GM12865 (cell line): ENCODE results near the gene GSC2.

Experiments
- DNase-seq: peaks from one replicate; pipeline ENCODE4 v3.0.0; 2010; ENCODE audit warnings: low read depth
- H3K4me3 ChIP-seq: 2 replicates; pipeline ENCODE4 v1.5.1; 2011; ENCODE audit warnings: mild to moderate bottlenecking, low read depth, low read length, control low read depth
- CTCF ChIP-seq: IDR thresholded peaks from 2 replicates; pipeline ENCODE4 v1.5.1; 2011; ENCODE audit warnings: low read length, control low read depth, low read depth, inconsistent platforms; ENCODE audit not compliant: insufficient read depth; ENCODE audit errors: missing control alignments

The GSC2 gene

DNA sequence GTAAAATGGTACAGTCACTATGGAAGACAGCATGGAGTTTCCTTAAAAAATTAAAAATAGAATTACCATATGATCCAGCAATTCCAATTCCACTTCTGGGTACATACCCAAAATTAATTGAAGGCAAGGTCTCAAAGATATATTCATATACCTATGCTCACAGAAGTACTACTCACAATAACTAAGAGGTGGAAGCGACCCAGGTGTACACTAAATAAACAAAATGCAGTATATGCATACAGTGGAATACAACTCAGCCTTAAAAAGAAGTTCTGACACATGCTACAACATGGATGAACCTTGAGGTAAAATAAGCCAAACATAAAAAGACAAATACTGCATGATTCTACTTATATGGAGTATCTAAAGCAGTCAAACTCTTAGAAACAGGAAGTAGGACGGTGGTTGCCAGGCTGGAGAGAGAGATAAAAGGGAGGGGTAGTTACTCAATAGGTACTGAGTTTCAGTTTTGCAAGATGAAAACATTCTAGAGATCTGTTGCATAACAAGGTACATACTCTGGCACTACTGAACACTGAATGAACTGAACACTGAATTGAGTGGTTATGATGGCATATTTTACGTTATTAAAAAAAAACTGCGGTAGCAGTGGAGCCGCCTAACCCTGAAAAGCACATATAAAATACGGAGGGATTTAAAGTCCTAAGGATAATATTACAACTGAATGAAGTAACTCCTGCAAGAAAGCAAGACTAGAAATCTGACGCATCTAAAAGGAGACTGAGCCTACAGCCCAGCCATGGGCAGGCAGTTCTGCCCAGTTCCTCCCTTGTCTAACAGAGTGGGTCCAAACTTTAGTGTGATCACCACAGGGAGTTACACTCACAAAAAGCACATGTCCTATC is 40.7 kb downstream of the GSC2 start:
- DNase-seq = peak; percentile 83
- no peak for TF ChIP-seq CTCF
- H3K4me3 ChIP-seq = peak overlapping the region; percentile 3; the same call in 1 of the 2 replicates

GRCh38 chr22:19108807-19109197 is 41.3 kb downstream of the GSC2 start:
- no peak overlapping the region for H3K4me3 ChIP-seq
- TF ChIP-seq CTCF = no peak
- no peak for DNase-seq

- H3K4me3 ChIP-seq = no peak overlapping the region
- DNase-seq = no peak
- TF ChIP-seq CTCF = no peak
Observed at GRCh38 chr22:19107730-19108074, 42.4 kb downstream of the GSC2 start.

DNA sequence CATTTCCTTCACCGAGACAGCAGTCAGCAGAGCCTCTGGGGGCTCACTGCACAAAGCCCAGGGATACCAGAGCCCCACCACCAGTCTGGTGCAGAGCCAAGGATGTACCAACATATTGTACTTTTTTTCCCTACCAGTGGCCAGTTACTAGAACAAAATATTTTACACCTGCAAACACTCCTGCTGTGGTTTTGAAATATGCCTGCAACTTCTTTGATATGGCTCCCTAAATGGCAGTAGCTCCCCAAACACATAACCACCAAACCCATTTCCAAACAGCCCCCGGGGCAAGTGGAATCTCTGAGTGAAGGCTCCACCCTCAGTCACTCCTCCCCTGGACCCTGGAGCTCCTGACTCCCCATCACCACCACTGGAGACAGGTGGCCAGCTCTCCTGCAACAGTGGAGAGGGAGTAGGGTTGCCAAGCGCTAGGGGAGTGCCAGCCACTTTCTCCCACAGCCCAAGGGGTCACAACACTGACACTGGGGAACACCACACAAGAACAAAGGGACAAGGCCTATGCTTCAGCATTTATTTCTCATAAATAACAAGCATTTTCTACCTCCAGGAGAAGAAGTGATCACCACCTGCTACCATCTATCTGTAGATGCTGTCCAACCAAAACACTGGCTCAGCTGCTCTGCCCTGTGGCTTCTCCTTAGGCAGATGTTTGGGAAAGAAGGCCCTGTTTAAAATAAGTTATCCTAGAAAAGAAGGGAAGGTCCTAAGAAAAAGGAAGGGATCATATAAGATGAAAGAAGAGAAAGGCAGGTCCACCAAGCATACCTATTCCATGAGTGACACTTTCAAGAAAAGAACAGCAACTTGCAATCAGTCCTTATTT is 43.0 kb downstream of the GSC2 start:
- H3K4me3 ChIP-seq = no peak overlapping the region
- DNase-seq = no peak
- TF ChIP-seq CTCF = no peak

GRCh38 chr22:19105867-19106802 is 44.0 kb downstream of the GSC2 start:
- TF ChIP-seq CTCF = peak; percentile 49
- peak; percentile 51 for DNase-seq
- H3K4me3 ChIP-seq = no peak overlapping the region

- DNase-seq = no peak
- no peak overlapping the region for H3K4me3 ChIP-seq
- no peak for TF ChIP-seq CTCF
Observed at GRCh38 chr22:19105456-19105855, 44.6 kb downstream of the GSC2 start.
